Uterus (tissue), 4 donors: ENCODE data around the gene CPLX1. TPM values are rescaled to one million over a fixed set of nuclear protein-coding genes. Genes with fewer than 3 reads are reported as not detected.
"Not testable (repeated sequence)": the region's sequence is repeated elsewhere in the genome, so short reads cannot be mapped to it uniquely, and the experiment has no call there.

ENCODE experiments used
- DNase-seq, 2 donors: peaks; one replicate each; pipeline ENCODE4 v3.0.0-alpha.2; 2019 to 2020
- H3K27ac ChIP-seq, 2 donors: fragments of 200-600 bp; sonication (generic); 1 replicate in 1 of 2; 2 replicates in 1 of 2; pipeline ENCODE4 v1.5.1; 2016 to 2018
- H3K27me3 ChIP-seq, 2 donors: fragments of 200-600 bp; sonication (generic); one replicate each; pipeline ENCODE4 v1.5.1; 2018 to 2019; ENCODE audit warnings: control low read depth in 1 of 2
- H3K36me3 ChIP-seq, 2 donors: fragments of 200-600 bp; sonication (generic); one replicate each; pipeline ENCODE4 v1.5.1; 2019; ENCODE audit warnings: control low read depth in 1 of 2
- H3K4me1 ChIP-seq, 2 donors: fragments of 200-600 bp; sonication (generic); one replicate each; pipeline ENCODE4 v1.5.1; 2018 to 2019; ENCODE audit warnings: control low read depth in 1 of 2
- H3K4me3 ChIP-seq, 2 donors: fragments of 200-600 bp; sonication (generic); 1 replicate in 1 of 2; 2 replicates in 1 of 2; pipeline ENCODE4 v1.5.1; 2018 to 2019; ENCODE audit warnings: mild to moderate bottlenecking in 1 of 2
- H3K9me3 ChIP-seq, 2 donors: fragments of 200-600 bp; sonication (generic); one replicate each; pipeline ENCODE4 v1.5.1; 2019; ENCODE audit warnings: control low read depth in 1 of 2
- POLR2A ChIP-seq, 2 donors: fragments of 450-650 bp; IDR thresholded peaks; one replicate each; pipeline ENCODE4 v1.6.1; 2016; ENCODE audit warnings: antibody characterized with exemption in 2 of 2, mild to moderate bottlenecking in 1 of 2, moderate library complexity in 1 of 2
- intact Hi-C: fragments of 100-400 bp; cut with DNase I; formaldehyde crosslinking; loops from one replicate; pipeline ENCODE4 v1.15.1; 2023; ENCODE audit warnings: low total_unique reads
- total RNA-seq, 4 donors: library from RNA; depleted of rRNA in 3 of 4; stranded (reverse); fragments of >200 nt in 3 of 4; gene quantifications; one replicate each; pipeline versions ENCODE4 v1.1.0 to v1.2.4, GENCODE V29; 2014 to 2023
- TF ChIP-seq, protein P1 (sequence below), 4 experiments: fragments of 200-600 bp in 2 of 4; fragments of 450-650 bp in 2 of 4; sonication (generic) in 2 of 4; IDR thresholded peaks; one replicate each; pipeline ENCODE4 v1.5.1; 2016 to 2019; ENCODE audit warnings: antibody characterized with exemption in 4 of 4, mild to moderate bottlenecking in 2 of 4, moderate library complexity in 1 of 4
- donor health status: DM: yes; HTN: yes; CAD: no.

Gene CPLX1
- total RNA-seq, 4 donors from 2014 or later = 0.14 to 15.1 (median 2.0) TPM

DNA sequence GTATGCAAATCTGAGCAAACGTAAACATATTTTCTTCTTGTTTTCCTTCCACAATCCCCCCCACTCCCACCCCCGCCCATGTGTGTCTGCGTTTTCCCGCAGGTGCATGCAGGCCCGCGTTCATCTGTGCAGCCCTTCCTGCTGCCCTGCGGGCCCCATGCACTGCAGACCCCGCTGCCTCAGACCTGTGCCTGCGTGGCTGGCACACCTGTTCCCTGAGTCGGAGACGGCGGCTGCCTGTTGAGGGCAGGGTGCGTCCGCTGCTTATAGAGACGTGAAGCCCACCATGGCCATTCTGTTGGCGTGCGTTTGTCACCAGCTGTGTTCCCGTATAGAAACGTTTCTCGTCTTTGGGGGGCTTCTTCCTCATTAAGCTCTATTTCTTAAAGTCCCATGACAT, 68.8 kb downstream of the CPLX1 start:
- no peak for DNase-seq
- no peak overlapping the region for H3K27ac ChIP-seq
- intact Hi-C loops = no loop called here
- H3K9me3 ChIP-seq = no peaks in the 10 kb centered on the region
- H3K4me3 ChIP-seq = no peak overlapping the region
- H3K27me3 ChIP-seq = no peaks in the 10 kb centered on the region
- TF ChIP-seq POLR2A (IDR thresholded peaks at IDR 0.05) = no peak
- TF ChIP-seq, protein P1, sequence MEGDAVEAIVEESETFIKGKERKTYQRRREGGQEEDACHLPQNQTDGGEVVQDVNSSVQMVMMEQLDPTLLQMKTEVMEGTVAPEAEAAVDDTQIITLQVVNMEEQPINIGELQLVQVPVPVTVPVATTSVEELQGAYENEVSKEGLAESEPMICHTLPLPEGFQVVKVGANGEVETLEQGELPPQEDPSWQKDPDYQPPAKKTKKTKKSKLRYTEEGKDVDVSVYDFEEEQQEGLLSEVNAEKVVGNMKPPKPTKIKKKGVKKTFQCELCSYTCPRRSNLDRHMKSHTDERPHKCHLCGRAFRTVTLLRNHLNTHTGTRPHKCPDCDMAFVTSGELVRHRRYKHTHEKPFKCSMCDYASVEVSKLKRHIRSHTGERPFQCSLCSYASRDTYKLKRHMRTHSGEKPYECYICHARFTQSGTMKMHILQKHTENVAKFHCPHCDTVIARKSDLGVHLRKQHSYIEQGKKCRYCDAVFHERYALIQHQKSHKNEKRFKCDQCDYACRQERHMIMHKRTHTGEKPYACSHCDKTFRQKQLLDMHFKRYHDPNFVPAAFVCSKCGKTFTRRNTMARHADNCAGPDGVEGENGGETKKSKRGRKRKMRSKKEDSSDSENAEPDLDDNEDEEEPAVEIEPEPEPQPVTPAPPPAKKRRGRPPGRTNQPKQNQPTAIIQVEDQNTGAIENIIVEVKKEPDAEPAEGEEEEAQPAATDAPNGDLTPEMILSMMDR (IDR thresholded peaks at IDR 0.05) = no peak
- H3K36me3 ChIP-seq = no peaks in the 10 kb centered on the region
- H3K4me1 ChIP-seq = no peaks in the 10 kb centered on the region

DNA sequence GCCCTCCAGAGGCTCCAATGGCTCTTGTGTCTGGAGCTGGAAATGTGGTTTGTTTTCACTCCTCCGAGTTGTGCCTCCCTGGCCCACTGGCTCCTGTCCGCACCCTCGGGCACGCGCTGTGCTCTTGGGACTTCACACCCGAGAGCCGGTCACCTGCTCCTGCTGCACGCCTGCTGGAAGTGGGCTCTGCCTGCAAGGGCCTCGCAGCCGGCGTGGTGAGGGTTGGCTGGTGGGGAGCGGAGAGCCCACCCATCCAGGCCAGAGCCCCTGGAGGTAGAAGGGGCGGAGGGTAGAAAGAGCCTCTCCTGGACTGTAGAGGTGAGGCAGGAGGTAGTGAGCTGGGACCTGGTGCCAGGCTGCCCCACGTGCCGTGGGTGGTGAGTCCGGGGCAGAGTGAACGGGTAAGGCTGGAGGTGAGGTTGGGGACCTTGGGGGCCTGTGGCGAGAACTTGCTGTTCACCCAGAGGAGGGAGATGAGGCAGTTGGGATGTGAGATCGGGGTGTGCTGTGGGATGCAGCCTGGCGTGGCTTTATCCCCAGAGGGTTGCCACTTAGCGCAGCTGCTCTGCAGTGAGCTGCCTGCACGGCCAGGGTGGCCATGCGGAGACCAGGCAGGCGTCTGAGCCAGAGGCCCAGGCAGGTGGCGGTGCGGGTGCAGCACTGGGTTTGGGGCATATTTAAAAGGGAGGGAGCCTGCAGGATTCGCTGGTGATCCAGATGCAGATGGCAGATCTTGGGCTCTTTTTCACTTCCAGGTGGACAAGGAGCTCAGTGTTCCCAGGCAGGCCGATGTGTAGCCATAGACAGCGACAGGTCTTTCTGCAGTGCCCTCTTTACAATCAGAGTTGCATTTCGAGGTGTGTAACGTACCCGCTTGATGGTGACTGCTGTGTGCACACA, 71.5 kb downstream of the CPLX1 start:
- TF ChIP-seq, protein P1 (IDR thresholded peaks at IDR 0.05) = no peak
- TF ChIP-seq POLR2A (IDR thresholded peaks at IDR 0.05) = no peak
- Histone ChIP-seq H3K36me3 (no peaks in the 10 kb centered on the region), H3K4me3 (no peak overlapping the region)

DNA sequence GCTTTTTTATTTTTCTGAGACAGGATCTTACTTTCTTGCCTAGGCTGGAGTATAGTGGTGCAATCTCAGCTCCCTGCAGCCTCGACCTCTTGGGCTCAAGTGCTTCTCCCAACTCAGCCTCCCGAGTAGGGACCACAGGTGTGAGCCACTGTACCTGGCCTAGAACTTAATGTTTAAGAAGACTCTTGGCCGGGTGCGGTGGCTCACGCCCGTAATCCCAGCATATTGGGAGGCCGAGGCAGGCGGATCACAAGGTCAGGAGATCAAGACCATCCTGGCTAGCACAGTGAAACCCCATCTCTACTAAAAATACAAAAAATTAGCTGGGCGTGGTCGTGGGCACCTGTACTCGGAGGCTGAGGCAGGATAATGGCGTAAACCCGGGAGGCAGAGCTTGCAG, 72.7 kb downstream of the CPLX1 start:
- H3K4me1 ChIP-seq, DNase-seq, H3K36me3 ChIP-seq, H3K27ac ChIP-seq, H3K27me3 ChIP-seq, H3K9me3 ChIP-seq, intact Hi-C loops, H3K4me3 ChIP-seq: not testable (repeated sequence)

More for the DNA sequence above, 71.5 kb downstream of the CPLX1 start:
- no peaks in the 10 kb centered on the region for H3K27me3 ChIP-seq
- H3K27ac ChIP-seq = no peak overlapping the region
- no peaks in the 10 kb centered on the region for H3K9me3 ChIP-seq
- H3K4me1 ChIP-seq = no peaks in the 10 kb centered on the region
- intact Hi-C loops = no loop called here
- DNase-seq = no peak

DNA sequence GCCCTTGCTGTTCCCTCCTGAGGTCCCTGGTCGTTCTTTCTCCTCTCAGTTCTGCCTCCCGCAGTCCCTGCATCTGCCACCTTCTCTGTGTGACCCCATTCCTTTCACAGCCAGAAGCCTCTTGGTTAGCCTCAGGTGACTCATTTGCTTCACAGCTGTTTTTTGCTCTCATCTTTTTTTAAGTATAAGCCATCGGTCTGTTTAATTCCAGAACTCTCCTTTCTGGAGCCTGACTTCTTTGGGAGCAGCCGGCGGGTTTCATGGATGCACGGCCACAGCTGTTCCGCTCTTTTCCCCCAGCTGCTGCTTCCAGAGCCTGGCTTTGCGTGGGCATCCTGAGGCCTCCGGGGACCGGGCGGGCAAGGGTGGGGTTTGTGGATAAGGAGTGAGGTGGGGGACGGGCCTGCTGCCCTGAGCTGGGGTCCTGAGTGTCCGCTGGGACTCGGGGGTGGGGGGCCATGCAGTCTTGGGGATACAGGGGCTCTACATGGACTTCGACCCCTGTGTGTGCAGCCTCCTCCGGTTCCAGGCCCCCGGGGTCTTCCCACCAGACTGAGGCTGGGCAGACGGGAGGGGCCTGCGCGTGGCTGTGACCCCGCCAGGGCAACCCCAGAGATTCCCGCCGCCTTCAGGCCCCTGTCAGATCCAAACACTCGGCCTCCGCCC, 73.6 kb downstream of the CPLX1 start:
- no peak overlapping the region for H3K27ac ChIP-seq
- no peaks in the 10 kb centered on the region for H3K9me3 ChIP-seq
- H3K36me3 ChIP-seq = no peaks in the 10 kb centered on the region
- no peak overlapping the region for H3K4me3 ChIP-seq
- intact Hi-C loops = no loop called here
- no peak for DNase-seq
- no peak for TF ChIP-seq POLR2A (IDR thresholded peaks at IDR 0.05)
- TF ChIP-seq, protein P1 (IDR thresholded peaks at IDR 0.05) = no peak
- H3K4me1 ChIP-seq = no peaks in the 10 kb centered on the region
- H3K27me3 ChIP-seq = no peaks in the 10 kb centered on the region

DNA sequence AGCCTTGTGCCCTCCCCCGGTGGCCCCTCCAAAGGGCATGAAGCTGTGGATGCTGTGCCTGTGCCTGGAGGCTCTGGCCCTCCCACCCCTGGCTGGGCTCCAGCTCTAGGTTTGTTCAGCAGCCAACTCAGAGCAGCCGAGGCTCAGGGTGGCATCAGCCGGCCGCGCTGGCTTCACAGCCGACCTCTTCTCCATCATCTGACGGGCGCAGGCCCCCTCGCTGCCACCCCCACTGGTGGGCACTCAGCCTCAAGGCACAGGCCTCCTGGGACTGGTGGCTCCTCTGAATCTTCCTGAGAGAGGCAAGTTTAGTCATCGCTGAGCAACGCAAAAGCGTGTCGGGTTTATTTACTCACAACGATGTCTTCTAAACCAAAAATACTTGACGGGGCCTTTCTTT, 74.3 kb downstream of the CPLX1 start:
- intact Hi-C loops = no loop called here

More for the DNA sequence above, 74.3 kb downstream of the CPLX1 start:
- Histone ChIP-seq H3K4me1 (no peaks in the 10 kb centered on the region), H3K36me3 (no peaks in the 10 kb centered on the region), H3K9me3 (no peaks in the 10 kb centered on the region), H3K27ac (no peak overlapping the region), H3K27me3 (no peaks in the 10 kb centered on the region), H3K4me3 (no peak overlapping the region)
- DNase-seq = no peak
- TF ChIP-seq, protein P1 (IDR thresholded peaks at IDR 0.05) = no peak
- no peak for TF ChIP-seq POLR2A (IDR thresholded peaks at IDR 0.05)
